K562 (cell line): Measurements from ENCODE around the gene RASGEF1C. TPM values are rescaled to one million over a fixed set of nuclear protein-coding genes. Genes with fewer than 3 reads are reported as not detected.

Experiments used
- CXXC5 ChIP-seq: fragments of 250-450 bp; sonication (Bioruptor Pico); IDR thresholded peaks from 2 replicates; pipeline ENCODE4 v1.8.0; 2022; ENCODE audit warnings: inconsistent platforms, mild to moderate bottlenecking, moderate library complexity
- ELF4 ChIP-seq: fragments of 450-650 bp; formaldehyde crosslinking; IDR thresholded peaks from 2 replicates; pipeline ENCODE4 v1.4.0; 2022; ENCODE audit warnings: missing genetic modification characterization
- FOXJ2 ChIP-seq: fragments of 200-800 bp; sonication (Bioruptor generic); IDR thresholded peaks from 2 replicates; pipeline ENCODE4 v1.6.1; 2016; ENCODE audit warnings: missing genetic modification characterization, missing compliant biosample characterization
- GTF2A2 ChIP-seq: IDR thresholded peaks from 2 replicates; pipeline ENCODE4 v1.6.1; 2016; ENCODE audit warnings: mild to moderate bottlenecking, missing genetic modification characterization, missing compliant biosample characterization
- KAT7 ChIP-seq: sonication (generic); formaldehyde crosslinking; IDR thresholded peaks from 2 replicates; pipeline ENCODE4 v1.8.0; 2022; ENCODE audit warnings: missing genetic modification reagents, mild to moderate bottlenecking, borderline replicate concordance
- MEF2A ChIP-seq: IDR thresholded peaks from 2 replicates; pipeline ENCODE4 v1.6.1; 2011; ENCODE audit warnings: low read depth, mild to moderate bottlenecking, low read length, moderate library complexity; ENCODE audit not compliant: control insufficient read depth
- NFE2 ChIP-seq: IDR thresholded peaks from 2 replicates; pipeline ENCODE4 v1.6.1; 2014; ENCODE audit warnings: antibody characterized with exemption, low read depth
- NONO ChIP-seq, 2 experiments: fragments of 200-400 bp in 1 of 2; fragments of 450-650 bp in 1 of 2; formaldehyde crosslinking in 1 of 2; IDR thresholded peaks; 2 replicates each; pipeline ENCODE4 v1.6.1; 2017; ENCODE audit warnings: low read depth in 2 of 2, mild to moderate bottlenecking in 2 of 2, moderate library complexity in 2 of 2, low read length in 1 of 2
- PHB ChIP-seq: fragments of 250-450 bp; sonication (Bioruptor Pico); IDR thresholded peaks from 2 replicates; pipeline ENCODE4 v1.5.0; 2021
- PPARD ChIP-seq: fragments of 250-450 bp; sonication (Bioruptor Pico); IDR thresholded peaks from 2 replicates; pipeline ENCODE4 v1.8.0; 2022; ENCODE audit warnings: inconsistent platforms, mild to moderate bottlenecking, moderate library complexity
- RBM34 ChIP-seq: fragments of 200-400 bp; formaldehyde crosslinking; IDR thresholded peaks from 2 replicates; pipeline ENCODE4 v1.6.1; 2018; ENCODE audit warnings: low read length, borderline replicate concordance; ENCODE audit not compliant: insufficient read depth
- SIN3A ChIP-seq, 2 experiments: fragments of 150-350 bp in 1 of 2; IDR thresholded peaks; 2 replicates each; pipeline ENCODE4 v1.6.1; 2011 to 2016; ENCODE audit warnings: borderline replicate concordance in 2 of 2, low read depth in 2 of 2, low read length in 2 of 2, mild to moderate bottlenecking in 2 of 2, moderate library complexity in 2 of 2; ENCODE audit not compliant: control insufficient read depth in 1 of 2
- STAT5A ChIP-seq: IDR thresholded peaks from 2 replicates; pipeline ENCODE4 v1.6.1; 2012; ENCODE audit warnings: low read length, inconsistent platforms, borderline replicate concordance
- TAL1 ChIP-seq: fragments of 450-650 bp; IDR thresholded peaks from 2 replicates; pipeline ENCODE4 v1.6.1; 2016; ENCODE audit warnings: mild to moderate bottlenecking
- YBX1 ChIP-seq: fragments of 450-650 bp; IDR thresholded peaks from 2 replicates; pipeline ENCODE4 v1.7.1; 2016; ENCODE audit warnings: mild to moderate bottlenecking
- ZFPM2 ChIP-seq: fragments of 250-450 bp; sonication (Bioruptor Pico); IDR thresholded peaks from 2 replicates; pipeline ENCODE4 v1.5.1; 2022; ENCODE audit warnings: mild to moderate bottlenecking
- ZNF696 ChIP-seq: fragments of 250-450 bp; sonication (Bioruptor Pico); conservative IDR thresholded peaks from 2 replicates; pipeline ENCODE4 v1.4.0; 2020; ENCODE audit warnings: mild to moderate bottlenecking, moderate library complexity
- ZSCAN32 ChIP-seq: fragments of 450-650 bp; formaldehyde crosslinking; IDR thresholded peaks from 2 replicates; pipeline ENCODE4 v1.4.0; 2020; ENCODE audit warnings: mild to moderate bottlenecking, moderate library complexity
- polyA plus RNA-seq, 8 experiments: library from polyadenylated mRNA; depleted of rRNA in 4 of 8; stranded (reverse) in 5 of 8; unstranded in 3 of 8; fragments of >200 nt; fragmentation: Nextera tagmentation in 2 of 8; fragmentation: Illumina TruSeq in 1 of 8; extraction: Ambion mirVana in 2 of 8; extraction: Trizol in 1 of 8; gene quantifications; 2 replicates each; pipeline versions ENCODE4 v1.2.1 to v1.2.3, GENCODE V29; 2011 to 2014; ENCODE audit warnings: inconsistent platforms in 1 of 8, missing spikeins in 1 of 8
- total RNA-seq, 7 experiments: library from RNA; depleted of rRNA in 6 of 7; stranded (reverse); fragments of >200 nt in 6 of 7; fragmentation: Illumina TruSeq in 2 of 7; extraction: Trizol in 2 of 7; gene quantifications; 2 replicates each; pipeline versions ENCODE4 v1.2.1 to v1.2.3, GENCODE V29; 2011 to 2021; ENCODE audit warnings: low replicate concordance in 1 of 7
- TF ChIP-seq, protein P1 (sequence below), 3 experiments: fragments of 200-800 bp in 1 of 3; fragments of 250-450 bp in 1 of 3; fragments of 450-650 bp in 1 of 3; sonication (Bioruptor Pico) in 1 of 3; sonication (Bioruptor generic) in 1 of 3; formaldehyde crosslinking in 1 of 3; IDR thresholded peaks; 2 replicates each; pipeline versions ENCODE4 v1.6.1 to v1.8.0; 2016 to 2022; ENCODE audit warnings: mild to moderate bottlenecking in 2 of 3, missing genetic modification characterization in 2 of 3, missing compliant biosample characterization in 1 of 3, moderate library complexity in 1 of 3
- TF ChIP-seq, protein P2 (sequence below): fragments of 450-650 bp; IDR thresholded peaks from 2 replicates; pipeline ENCODE4 v1.6.1; 2016; ENCODE audit warnings: missing biosample characterization, missing genetic modification characterization
- TF ChIP-seq, protein P3 (sequence below), 2 experiments: IDR thresholded peaks; 2 replicates each; pipeline ENCODE4 v1.6.1; 2012; ENCODE audit warnings: improper control_type of control experiment in 2 of 2, low read depth in 2 of 2, low read length in 2 of 2, borderline replicate concordance in 1 of 2

The RASGEF1C gene
- total and polyA plus RNA-seq, 9 of the 15 experiments (the other 6 are each of a cell fraction or from before 2014, with no cell fraction given): 0.04 to 1.1 (median 0.21) TPM; not detected in 4

DNA sequence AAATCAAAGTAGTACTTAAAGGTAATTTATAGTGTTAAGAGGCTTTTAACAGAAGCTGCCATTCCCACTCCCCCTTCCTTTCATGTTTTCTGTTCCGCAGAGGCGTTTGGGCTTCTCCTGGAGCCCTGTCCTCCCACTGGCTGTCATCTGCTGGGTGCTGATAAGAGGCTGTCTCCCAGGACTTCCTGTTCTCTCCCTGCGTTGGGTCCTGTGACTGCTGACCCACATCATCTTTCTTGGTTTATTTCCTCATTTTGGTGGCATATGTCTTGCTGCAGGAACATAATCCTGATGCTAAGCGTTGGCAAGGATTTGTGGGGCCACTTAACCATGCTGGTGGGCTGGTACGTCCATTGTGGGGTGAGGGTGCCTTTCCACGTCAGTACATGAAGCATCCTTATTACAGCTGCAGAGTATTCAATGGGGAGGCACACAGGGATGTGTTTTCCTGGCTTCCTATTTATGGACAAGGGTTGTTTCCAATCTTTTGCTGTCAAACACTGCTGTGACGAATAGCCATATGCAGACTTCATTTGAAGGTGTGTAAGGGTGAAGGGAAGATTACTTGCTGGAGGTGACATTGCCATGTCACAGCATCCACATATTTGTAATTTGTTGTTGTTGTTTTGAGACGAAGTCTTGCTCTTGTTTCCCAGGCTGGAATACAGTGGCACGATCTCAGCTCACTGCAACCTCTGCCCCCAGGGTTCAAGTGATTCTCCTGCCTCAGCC is 115.2 kb downstream of the RASGEF1C start (continued):
- TF ChIP-seq, protein P1, sequence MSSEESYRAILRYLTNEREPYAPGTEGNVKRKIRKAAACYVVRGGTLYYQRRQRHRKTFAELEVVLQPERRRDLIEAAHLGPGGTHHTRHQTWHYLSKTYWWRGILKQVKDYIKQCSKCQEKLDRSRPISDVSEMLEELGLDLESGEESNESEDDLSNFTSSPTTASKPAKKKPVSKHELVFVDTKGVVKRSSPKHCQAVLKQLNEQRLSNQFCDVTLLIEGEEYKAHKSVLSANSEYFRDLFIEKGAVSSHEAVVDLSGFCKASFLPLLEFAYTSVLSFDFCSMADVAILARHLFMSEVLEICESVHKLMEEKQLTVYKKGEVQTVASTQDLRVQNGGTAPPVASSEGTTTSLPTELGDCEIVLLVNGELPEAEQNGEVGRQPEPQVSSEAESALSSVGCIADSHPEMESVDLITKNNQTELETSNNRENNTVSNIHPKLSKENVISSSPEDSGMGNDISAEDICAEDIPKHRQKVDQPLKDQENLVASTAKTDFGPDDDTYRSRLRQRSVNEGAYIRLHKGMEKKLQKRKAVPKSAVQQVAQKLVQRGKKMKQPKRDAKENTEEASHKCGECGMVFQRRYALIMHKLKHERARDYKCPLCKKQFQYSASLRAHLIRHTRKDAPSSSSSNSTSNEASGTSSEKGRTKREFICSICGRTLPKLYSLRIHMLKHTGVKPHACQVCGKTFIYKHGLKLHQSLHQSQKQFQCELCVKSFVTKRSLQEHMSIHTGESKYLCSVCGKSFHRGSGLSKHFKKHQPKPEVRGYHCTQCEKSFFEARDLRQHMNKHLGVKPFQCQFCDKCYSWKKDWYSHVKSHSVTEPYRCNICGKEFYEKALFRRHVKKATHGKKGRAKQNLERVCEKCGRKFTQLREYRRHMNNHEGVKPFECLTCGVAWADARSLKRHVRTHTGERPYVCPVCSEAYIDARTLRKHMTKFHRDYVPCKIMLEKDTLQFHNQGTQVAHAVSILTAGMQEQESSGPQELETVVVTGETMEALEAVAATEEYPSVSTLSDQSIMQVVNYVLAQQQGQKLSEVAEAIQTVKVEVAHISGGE (CRISPR knock-in tag; IDR thresholded peaks at IDR 0.05): peak in 1 of 3 experiments; percentile 66; a peak in 2 of 6 replicates
- TF ChIP-seq TAL1 (peak; percentile 96), KAT7 (no peak), PPARD (CRISPR knock-in tag) (no peak), NONO (IDR thresholded peaks at IDR 0.05; ENCODE audit: low read depth in 2 of 2, low read length in 1 of 2) (peak in 1 of 2 experiments; percentile 80; a peak in 1 of 4 replicates), FOXJ2 (0 out of 2 replicates have a peak, but pooled peaks have one; percentile 20), ZSCAN32 (CRISPR knock-in tag) (no peak), SIN3A (IDR thresholded peaks at IDR 0.05; ENCODE audit: borderline replicate concordance in 2 of 2, control insufficient read depth in 1 of 2, low read depth in 2 of 2, low read length in 2 of 2) (peak in 1 of 2 experiments; percentile 55; a peak in 1 of 4 replicates), STAT5A (peak; percentile 91), PHB (CRISPR knock-in tag) (no peak), NFE2 (0 out of 2 replicates have a peak, but pooled peaks have one; percentile 27), ZNF696 (CRISPR knock-in tag) (no peak), MEF2A (0 out of 2 replicates have a peak, but pooled peaks have one; percentile 35), ZFPM2 (CRISPR knock-in tag) (no peak), YBX1 (no peak), RBM34 (no peak), CXXC5 (peak; percentile 98), GTF2A2 (tag) (no peak), ELF4 (CRISPR knock-in tag) (peak; percentile 96)
- TF ChIP-seq, protein P2, sequence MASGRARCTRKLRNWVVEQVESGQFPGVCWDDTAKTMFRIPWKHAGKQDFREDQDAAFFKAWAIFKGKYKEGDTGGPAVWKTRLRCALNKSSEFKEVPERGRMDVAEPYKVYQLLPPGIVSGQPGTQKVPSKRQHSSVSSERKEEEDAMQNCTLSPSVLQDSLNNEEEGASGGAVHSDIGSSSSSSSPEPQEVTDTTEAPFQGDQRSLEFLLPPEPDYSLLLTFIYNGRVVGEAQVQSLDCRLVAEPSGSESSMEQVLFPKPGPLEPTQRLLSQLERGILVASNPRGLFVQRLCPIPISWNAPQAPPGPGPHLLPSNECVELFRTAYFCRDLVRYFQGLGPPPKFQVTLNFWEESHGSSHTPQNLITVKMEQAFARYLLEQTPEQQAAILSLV (tag): no peak
- TF ChIP-seq, protein P3, sequence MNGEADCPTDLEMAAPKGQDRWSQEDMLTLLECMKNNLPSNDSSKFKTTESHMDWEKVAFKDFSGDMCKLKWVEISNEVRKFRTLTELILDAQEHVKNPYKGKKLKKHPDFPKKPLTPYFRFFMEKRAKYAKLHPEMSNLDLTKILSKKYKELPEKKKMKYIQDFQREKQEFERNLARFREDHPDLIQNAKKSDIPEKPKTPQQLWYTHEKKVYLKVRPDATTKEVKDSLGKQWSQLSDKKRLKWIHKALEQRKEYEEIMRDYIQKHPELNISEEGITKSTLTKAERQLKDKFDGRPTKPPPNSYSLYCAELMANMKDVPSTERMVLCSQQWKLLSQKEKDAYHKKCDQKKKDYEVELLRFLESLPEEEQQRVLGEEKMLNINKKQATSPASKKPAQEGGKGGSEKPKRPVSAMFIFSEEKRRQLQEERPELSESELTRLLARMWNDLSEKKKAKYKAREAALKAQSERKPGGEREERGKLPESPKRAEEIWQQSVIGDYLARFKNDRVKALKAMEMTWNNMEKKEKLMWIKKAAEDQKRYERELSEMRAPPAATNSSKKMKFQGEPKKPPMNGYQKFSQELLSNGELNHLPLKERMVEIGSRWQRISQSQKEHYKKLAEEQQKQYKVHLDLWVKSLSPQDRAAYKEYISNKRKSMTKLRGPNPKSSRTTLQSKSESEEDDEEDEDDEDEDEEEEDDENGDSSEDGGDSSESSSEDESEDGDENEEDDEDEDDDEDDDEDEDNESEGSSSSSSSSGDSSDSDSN (IDR thresholded peaks at IDR 0.05; ENCODE audit: borderline replicate concordance in 1 of 2, low read depth in 2 of 2, low read length in 2 of 2): peak; percentile 71 to 86; a peak in 3 of 4 replicates
